GM18868 (cell line): Measurements from ENCODE around the gene TMEM88.
"Not testable (repeated sequence)": the region's sequence is repeated elsewhere in the genome, so short reads cannot be mapped to it uniquely, and the experiment has no call there.

Experiments used
- ATAC-seq: cut with Tn5 transposase; IDR thresholded peaks from one replicate; pipeline ENCODE4 v1.9.1; 2021; ENCODE audit warnings: mild to moderate bottlenecking, moderate library complexity; ENCODE audit not compliant: unreplicated experiment

Gene TMEM88

GRCh38 chr17:7854851-7855659, at the start of gene TMEM88:
TMEM88 (plus strand) TSS chr17:7855066; CDS start chr17:7855075, 9 bp downstream.
- no peak for ATAC-seq

- no peak for ATAC-seq
These were observed 48.3 kb upstream of the TMEM88 start for GRCh38 chr17:7806587-7806986.

DNA sequence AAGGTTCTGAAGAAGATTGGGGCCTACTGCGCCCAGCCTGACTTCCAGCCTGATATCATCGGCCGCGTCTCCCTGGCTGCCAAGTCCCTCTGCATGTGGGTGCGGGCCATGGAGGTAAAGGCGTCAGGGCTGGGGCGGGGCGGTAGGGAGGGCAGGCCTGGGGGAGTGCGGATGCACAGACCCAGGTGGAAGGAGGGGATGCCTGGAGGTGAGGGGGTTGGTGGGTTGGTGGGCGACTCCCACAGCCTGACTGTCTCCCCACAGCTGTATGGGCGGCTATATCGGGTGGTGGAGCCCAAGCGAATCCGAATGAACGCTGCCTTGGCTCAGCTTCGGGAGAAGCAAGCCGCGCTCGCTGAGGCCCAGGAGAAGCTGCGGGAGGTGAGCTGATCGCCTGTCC, 47.7 kb upstream of the TMEM88 start:
- ATAC-seq: no peak

GRCh38 chr17:7809086-7809790, 45.6 kb upstream of the TMEM88 start:
- ATAC-seq: no peak

DNA sequence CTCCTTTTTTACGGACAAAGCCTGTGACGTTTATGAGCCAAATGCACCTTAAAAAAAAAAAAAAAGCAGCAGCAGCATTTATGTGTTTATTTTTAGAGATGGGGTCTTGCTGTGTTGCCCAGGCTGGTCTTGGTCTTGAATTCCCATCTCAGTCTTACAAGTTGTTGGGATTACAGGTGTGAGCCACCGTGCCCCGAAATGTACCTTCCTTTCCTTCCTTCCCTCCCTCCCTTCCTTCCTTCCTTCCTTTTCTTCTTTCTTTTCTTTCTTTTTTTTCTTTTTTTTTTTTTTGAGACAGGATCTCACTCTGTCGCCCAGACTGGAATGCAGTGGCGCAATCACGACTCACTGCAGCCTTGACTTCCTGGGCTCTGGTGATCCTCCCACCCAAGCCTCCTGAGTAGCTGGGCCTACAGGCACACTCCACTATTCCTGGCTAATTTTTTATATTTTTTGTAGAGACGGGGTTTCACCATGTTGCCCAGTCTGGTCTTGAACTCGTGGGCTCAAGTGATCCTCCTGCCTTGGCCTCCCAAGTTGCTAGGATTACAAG, 45.0 kb upstream of the TMEM88 start:
- ATAC-seq: not testable (repeated sequence)

GRCh38 chr17:7811251-7811650, 43.6 kb upstream of the TMEM88 start:
- no peak for ATAC-seq

GRCh38 chr17:7814969-7815368, 39.9 kb upstream of the TMEM88 start:
- no peak for ATAC-seq

GRCh38 chr17:7816926-7817642, 37.8 kb upstream of the TMEM88 start:
- no peak for ATAC-seq

GRCh38 chr17:7817643-7817964, 37.3 kb upstream of the TMEM88 start:
- ATAC-seq: no peak

DNA sequence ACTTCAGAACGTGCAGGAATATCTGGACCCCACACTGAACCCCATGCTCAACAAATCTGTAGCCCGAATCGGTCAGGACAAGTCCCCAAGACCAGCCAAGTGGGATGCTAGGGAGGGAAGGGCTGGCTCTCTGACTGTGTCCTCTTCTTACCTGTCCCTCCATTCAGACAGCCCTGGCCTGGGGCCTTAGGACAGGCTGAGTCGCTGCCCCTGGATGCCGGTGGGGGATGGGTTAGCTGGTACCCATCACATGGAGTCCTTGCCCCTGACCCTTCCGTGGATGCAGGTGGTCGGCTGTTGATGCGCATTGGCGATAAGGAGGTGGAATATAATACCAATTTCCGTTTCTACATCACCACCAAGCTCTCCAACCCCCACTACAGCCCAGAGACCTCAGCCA, 36.8 kb upstream of the TMEM88 start:
- ATAC-seq: no peak

GRCh38 chr17:7818746-7819645, 35.9 kb upstream of the TMEM88 start:
- ATAC-seq: no peak

DNA sequence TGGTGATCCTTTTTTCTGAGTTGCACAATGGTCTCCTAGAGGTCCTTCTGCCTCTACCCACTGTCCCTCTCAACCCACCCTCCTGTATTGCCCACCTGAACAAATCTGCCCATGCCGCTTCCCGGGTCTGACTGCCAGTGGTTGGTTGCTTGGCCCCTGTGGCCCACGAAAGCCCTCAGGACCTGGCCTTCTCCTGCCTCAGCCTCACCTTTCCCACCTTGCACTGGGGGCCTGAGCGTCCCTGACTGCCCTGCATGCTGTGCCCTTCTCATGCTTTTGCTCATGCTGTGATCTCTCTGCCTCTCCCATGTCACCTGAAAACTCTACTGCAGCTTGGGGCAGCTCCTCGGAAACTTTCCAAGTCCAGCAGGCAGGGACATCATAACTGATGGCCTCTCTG, 34.6 kb upstream of the TMEM88 start:
- no peak for ATAC-seq

GRCh38 chr17:7822126-7822525, 32.7 kb upstream of the TMEM88 start:
- ATAC-seq: no peak

GRCh38 chr17:7823581-7824001, 31.3 kb upstream of the TMEM88 start:
- no peak for ATAC-seq

DNA sequence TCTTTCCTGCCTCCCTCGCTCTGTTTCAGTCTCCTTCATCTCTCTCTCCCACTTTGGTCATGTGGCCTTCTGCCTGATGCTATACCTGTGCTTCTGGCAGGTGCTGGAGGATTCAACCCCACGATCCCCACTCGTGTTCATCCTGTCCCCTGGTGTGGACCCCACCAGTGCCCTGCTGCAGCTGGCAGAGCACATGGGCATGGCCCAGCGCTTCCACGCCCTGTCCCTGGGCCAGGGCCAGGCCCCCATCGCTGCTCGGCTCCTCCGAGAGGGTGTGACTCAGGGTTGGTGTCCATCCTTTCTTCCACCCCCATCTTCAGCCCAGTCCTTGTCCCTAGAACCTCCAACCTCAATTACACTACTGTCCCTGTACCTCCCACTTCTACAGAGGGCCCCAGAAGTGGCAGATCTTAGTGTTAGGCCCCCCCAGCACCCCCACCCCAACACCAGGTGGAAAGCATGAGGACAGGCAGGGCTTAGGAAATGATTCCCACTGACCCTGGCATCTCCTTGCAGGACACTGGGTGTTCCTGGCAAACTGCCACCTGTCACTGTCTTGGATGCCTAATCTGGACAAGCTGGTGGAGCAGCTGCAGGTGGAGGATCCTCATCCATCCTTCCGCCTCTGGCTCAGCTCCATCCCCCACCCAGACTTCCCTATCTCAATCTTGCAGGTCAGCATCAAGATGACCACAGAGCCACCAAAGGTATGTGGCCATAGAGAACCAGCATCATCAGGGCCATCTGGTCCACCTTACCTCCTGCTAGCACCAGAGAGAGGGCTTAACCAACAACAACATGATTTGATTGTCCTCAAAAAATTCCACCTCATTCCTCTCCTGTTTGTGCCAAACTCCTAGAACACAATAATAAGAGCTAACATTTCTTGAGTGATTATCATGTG, 30.6 kb upstream of the TMEM88 start:
- ATAC-seq: no peak

DNA sequence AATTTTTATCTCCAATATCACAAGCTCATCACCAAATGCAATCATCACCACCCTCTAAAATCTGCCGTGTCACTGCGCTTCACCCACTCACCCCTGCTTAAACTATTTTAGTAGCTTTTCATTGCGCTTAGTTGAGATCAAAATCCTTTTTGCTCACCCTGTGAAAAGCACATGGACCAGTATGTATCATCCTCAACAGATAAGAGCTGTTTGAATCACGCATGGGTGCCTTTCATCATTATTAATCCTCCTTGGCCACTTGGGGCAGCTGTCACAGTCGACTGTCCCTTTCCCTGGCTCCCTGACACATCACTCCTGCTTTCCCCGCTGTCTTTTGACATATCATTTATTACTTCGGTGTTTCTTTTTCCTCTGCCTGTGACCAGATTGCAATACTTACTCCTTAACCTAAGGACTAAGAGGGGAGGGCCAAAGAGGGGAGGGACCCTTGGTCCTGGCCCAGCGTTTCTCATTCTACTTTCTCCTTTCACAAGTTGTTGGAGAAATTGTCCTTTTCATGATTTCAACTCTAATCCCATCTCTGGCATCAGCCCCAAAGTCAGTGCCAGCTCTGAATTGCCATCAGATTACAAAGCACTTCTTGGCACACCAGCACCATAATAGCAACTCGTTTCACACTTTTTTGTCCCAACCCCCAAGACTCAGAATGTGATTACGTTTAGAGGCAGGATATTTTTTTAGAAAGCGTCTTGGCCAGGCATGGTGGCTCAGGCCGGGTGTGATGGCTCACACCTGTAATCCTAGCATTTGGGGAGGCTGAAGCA, 29.5 kb upstream of the TMEM88 start:
- no peak for ATAC-seq

DNA sequence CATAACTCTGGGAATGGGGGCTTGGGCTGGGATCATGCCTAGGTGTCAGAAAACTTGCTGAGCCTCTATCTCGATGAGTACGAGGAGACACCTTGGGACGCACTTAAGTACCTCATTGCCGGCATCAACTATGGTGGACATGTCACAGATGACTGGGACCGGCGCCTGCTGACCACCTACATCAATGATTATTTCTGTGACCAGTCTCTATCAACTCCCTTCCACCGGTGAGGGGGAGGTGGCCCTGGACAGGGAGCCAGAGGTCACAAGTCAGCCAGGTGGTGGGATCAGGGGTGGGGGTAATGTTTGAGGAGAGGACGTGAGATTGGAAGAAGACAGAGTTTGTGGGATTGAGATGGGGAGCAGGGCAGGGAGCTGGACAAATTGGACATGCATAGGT, 24.2 kb upstream of the TMEM88 start:
- ATAC-seq: no peak

GRCh38 chr17:7831233-7831632, 23.6 kb upstream of the TMEM88 start:
- no peak for ATAC-seq

DNA sequence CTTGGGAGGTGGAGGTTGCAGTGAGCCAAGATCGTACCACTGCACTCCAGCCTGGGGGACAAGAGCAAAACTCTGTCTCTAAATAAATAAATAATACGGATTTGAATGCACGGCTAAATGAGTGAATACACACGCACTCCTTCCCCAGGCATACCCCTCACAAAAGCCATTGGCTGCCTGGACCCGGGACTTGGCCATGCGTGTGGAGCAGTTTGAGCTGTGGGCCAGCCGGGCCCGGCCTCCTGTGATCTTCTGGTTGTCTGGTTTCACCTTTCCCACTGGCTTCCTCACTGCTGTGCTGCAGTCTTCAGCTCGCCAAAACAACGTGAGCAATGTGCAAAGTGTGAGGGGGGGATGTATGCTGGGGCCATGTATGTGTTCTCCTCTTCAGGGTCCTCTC, 22.4 kb upstream of the TMEM88 start:
- no peak for ATAC-seq
